HG03432 (cell line): ENCODE measurements around the gene HOXA5.

ENCODE experiments used
- ATAC-seq: cut with Tn5 transposase; IDR thresholded peaks from one replicate; pipeline ENCODE4 v1.9.1; 2021; ENCODE audit warnings: mild to moderate bottlenecking, moderate library complexity; ENCODE audit not compliant: unreplicated experiment

Gene HOXA5

DNA sequence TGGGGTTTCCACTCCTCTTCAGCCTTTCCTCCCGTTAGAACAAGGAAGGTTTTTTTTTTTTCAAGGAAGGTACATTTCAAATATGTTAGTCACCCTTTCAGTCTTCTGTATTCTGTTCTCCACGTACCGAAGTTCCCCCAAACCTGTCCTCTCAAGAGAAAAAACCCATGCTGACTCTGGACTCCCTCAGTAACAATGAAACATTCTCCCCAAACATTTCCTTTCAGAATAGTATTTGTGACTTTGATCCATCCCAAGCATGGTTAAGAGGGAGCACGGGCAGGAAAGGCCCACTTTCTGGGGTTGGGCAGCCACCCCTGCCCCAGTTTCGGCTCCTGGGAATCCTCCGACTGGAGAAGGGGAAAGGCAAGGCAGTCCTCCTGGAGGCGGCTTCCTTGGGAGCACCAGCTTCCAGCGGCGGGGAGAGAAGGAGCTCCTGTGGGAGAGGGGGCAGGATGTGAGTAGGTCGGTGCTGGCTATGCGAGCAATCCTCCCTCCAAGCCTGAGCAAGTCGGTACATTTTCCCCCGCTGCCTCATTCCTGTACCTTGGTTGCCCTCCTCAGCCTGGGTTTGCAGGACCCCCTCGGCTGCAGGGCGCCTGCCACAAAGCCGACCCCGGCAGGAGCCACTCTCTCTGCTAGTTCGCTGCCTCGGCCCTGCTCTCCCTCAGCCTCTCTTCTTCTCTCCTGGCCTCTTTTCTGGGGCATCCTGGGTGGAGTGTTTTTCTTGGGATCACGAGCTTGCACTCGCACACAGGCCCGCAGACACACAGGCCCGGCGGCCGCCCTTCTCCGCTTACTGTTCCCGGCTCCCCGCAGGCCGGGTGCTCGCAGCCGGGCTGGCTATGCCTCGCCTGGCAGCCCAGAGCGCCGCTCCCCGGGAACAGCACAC is 45.5 kb downstream of the HOXA5 start:
- ATAC-seq: no peak

DNA sequence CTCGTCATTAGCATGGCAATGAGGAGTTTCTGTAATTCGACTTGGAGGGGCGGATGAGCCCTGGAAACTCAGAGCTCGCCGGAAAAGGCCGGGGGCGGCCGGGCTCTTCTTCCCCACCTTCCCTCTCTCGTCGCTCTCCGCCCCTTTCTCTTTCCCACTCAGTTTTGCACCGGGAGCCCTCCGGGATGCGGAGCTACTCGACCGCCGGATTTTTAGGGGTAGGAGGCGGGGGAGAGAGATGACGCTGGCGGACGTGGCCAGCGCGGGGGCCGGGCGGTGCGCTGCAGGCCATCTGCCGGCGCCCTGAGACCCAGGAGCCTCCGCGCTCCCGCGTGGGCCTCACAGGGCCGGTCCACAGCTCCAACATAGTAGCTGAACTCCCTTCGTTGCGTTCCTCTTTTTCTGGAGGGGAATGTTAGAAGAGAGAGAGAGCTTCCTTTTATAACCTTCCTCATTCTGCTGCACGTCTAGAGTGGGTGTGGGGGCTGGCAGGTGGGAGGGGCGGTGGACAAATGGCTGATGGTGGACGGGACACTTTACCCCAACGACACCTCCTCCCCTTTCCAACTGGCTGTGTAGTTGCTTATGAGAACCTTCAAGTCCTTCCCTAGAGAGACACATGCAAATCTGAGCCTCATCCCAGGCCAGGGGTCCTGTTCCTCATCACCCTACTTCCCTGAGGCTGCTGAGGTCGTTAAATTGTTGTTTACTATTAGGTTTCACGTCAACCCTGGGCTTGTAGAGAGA is 46.5 kb downstream of the HOXA5 start:
- ATAC-seq: no peak

GRCh38 chr7:27095897-27096767 is 47.3 kb downstream of the HOXA5 start, which contains the start of gene HOXA1:
HOXA1 (minus strand) TSS chr7:27096000; CDS start chr7:27095912, 88 bp downstream.
- ATAC-seq: peak; percentile 92

DNA sequence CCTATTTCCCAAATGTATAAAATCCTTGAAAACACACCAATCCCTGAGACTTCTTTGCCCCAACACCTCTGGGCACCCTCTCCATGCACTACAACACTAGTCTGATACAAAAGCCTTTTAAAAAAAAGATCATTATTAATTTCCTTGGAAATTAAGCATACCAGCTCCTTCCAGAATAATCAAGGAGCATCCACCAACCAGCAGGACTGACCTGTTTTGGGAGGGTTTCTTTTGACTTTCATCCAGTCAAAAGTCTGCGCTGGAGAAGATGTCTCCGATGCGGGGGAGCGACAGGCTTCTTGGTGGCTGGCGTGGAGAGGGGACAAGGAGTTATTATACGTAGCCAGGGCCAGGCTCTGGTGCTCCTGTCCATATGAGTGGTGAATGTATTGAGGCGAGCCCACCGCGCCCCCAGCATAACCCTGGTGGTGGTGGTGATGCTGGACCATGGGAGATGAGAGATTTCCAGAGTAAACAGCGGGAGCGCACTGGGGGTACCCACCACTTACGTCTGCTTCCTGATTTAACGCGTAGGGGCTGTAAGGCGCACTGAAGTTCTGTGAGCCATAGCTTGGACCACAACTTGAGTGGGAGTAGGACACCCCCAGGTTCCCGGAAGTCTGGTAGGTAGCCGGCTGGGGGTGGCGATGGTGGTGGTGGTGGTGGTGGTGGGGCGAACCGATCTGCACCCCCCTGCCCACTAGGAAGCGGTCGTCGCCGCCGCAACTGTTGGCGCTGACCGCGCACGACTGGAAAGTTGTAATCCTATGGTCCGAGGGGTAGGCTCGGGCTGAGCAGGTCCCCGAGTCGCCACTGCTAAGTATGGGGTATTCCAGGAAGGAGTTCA is 48.2 kb downstream of the HOXA5 start:
- peak; percentile 1 for ATAC-seq

GRCh38 chr7:27094304-27095049 is 49.0 kb downstream of the HOXA5 start:
- no peak for ATAC-seq

GRCh38 chr7:27093184-27093895 is 50.1 kb downstream of the HOXA5 start:
- ATAC-seq: no peak

DNA sequence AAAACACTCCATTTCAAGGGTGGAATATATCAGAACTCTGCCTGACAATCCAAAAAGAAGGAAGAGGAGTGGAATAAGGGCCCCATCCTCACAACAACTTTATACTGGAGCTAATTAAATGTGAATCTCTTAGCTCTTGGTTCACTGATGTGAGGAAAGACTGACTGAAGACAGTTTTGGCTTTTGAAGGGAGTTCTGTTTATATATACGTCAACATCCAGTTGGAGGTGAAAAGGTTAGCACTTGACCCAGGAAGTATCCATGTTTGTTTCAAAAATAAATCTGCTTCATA is 50.7 kb downstream of the HOXA5 start:
- no peak for ATAC-seq

DNA sequence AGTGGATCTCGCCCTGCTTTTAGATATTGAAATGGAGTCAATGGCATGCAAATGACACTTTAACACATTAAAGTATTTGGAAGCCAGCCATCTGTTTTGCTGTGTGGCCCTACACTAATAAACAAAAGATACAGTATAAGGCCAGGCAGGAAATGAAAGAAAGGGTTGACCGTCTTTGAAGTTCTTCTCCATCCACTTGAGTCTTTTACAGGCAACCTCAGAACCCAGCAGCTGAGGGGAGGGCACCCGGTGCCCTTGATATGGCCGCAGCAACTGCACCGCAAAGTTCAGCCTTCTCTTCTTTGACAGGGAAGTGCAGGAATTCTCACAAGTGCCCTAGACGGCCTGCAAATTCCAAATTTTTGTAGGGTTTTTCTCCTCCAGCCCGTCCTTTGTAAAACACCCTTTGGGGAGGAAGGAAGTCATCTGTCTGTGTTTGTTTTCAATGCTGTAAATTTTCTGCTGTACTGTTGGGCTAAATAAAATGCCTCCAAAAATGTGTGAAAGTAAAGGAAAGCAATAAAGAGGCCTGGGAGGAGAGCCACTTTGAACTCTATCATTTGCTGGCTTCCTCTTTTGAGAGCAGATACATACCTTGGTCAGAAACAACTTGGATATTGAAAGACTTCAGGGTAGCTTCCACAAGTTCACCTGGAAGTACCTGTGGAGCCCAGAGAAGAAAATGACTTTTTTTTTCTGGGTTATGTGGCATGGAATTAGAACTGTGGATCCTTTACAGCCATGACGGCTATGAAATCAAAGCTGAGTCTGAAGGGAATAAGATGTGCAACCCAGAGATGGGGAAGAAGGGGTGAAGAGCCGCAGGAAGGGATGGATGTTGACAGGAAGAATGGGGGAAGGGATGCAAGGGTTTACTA is 51.3 kb downstream of the HOXA5 start:
- no peak for ATAC-seq

DNA sequence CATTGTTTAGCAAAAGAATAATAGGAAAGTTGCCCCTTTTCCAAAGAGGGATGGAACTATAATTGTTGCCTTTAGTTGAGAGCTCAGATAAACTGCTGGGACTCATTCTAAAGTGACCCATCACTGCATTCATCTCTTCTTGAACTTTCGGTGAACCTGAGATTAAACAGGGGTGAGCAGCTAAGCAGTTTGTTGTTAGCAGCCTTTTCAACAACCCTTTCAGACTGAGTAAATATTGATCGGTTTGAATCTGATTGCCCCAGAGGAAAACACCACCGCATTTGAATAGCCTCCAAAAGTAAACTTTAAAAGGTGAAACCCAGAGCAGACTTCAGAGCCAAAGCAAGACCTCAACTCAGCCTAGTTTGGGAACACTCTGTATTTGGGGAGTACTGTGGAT is 52.4 kb downstream of the HOXA5 start:
- no peak for ATAC-seq
